ENCODE results near the gene TMEM192.

TMEM192 gene

GRCh38 chr4:165112368-165113121 lies at the start of gene TMEM192:
TSS of gene TMEM192 (minus strand) at chr4:165112860. CDS start at chr4:165112773, 87 bp downstream.
- TF ChIP-seq CTCF (IDR thresholded peaks at IDR 0.05; ENCODE audit: low read depth, low read length), result peak; percentile 23
- DNase-seq (ENCODE audit: low read depth in 2 of 2), result peak; percentile 92 to 95
- peak within 1 kb of the TSS; percentile 87 to 95 for H3K4me3 ChIP-seq (replicated peaks in 1 of 2; ENCODE audit: low read depth in 2 of 2, low read length in 2 of 2)

DNA sequence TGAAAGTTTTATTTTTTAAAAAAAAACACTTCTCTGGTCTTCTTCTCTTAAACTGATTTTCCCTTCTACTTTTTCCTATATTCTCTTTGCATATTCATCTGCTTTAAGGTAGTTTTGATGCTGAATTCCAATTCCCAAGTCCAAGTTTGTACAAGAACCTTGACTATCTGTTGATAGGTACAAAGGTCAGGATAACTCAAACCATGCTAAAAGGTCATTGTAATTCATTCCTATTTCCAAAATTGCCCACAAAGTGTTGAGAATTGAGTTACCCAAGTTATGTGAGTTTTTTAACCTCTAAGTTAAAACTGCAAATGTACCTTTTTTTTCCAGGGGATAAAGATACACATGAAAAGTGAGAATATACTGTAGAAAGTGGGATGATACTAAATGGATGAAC lies 46.1 kb upstream of the TMEM192 start:
- DNase-seq (ENCODE audit: low read depth in 2 of 2), result no peak
- H3K4me3 ChIP-seq (replicated peaks in 1 of 2; ENCODE audit: low read depth in 2 of 2, low read length in 2 of 2), result no peak overlapping the region
- no peak for TF ChIP-seq CTCF (IDR thresholded peaks at IDR 0.05; ENCODE audit: low read depth, low read length)

DNA sequence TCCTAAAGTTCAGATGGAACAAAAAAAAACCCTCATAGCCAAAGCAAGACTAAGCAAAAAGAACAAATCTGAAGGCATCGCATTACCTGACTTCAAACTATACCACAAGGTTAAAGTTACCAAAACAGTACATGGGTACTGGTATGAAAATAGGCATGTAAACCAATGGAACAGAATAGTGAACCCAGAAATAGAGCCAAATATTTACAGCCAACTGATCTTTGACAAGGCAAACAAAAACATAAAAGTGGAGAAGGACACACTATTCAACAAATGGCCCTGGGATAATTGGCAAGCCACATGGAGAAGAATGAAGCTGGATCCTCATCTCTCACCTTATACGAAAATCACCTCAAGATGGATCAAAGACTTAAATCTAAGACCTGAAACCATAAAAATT lies 44.2 kb upstream of the TMEM192 start:
- no peak overlapping the region for H3K4me3 ChIP-seq (replicated peaks in 1 of 2; ENCODE audit: low read depth in 2 of 2, low read length in 2 of 2)
- TF ChIP-seq CTCF (IDR thresholded peaks at IDR 0.05; ENCODE audit: low read depth, low read length), result no peak
- DNase-seq (ENCODE audit: low read depth in 2 of 2), result no peak

DNA sequence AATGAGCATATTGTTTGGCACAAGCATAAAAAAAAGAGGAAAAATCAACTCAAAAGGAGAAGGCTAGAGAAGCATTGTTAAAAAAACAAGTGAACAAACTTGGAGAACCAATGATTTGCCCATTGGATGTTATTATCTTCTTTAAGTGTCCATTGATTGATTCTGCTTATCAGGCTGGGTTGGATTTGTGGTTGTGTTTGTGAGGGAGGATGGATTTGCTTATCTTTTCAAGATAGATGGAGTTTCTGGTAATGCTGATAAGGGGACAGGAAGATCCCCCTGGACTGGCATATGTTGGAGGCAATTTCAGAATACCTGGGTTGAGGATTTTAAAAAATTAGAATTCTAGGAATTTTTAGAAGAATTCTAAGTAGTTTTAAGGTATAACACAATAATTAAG lies 41.8 kb upstream of the TMEM192 start:
- DNase-seq (ENCODE audit: low read depth in 2 of 2), result no peak
- TF ChIP-seq CTCF (IDR thresholded peaks at IDR 0.05; ENCODE audit: low read depth, low read length), result no peak
- no peak overlapping the region for H3K4me3 ChIP-seq (replicated peaks in 1 of 2; ENCODE audit: low read depth in 2 of 2, low read length in 2 of 2)

DNA sequence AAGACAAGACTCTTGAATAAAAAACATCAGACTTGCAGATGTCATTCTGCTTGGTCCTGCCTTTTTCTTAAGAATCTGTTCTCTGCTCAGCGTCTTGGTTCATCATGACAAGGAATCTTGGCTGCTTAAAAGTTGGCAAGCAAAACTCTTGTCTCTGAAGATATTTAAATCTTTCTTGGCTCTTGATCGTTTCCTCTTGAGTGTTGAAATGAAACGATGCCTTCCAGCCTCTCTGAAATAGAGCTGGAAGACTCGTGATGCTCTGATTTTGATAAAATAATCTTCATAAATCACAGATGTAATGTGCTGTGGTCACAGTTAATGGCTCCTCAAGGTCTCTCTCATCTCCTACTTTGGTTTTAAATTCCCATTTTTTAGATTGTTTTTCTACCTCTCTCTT lies 39.9 kb upstream of the TMEM192 start:
- no peak overlapping the region for H3K4me3 ChIP-seq (replicated peaks in 1 of 2; ENCODE audit: low read depth in 2 of 2, low read length in 2 of 2)
- no peak for TF ChIP-seq CTCF (IDR thresholded peaks at IDR 0.05; ENCODE audit: low read depth, low read length)
- peak; percentile 23 to 85 for DNase-seq (ENCODE audit: low read depth in 2 of 2)

GRCh38 chr4:165151734-165152133 lies 39.1 kb upstream of the TMEM192 start:
- no peak for DNase-seq (ENCODE audit: low read depth in 2 of 2)
- TF ChIP-seq CTCF (IDR thresholded peaks at IDR 0.05; ENCODE audit: low read depth, low read length), result no peak

DNA sequence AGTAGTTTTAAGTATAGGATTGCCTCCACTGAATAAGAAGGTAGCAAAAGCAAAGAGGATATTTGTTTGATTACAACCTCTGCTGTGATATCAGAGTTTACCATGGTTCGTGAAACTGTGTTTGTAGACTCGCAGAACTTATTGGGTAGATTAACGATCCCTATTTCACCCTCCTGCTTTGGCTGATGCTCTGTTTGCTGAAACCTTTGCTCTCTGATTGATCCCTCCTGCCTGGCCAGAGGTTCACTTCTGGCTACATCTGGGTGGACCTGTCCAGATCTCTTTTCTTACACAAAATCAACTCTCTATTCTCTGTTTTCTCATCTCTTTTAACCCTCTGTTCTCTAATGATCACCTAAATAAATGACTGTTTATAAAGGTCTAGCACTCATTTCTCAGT lies 37.9 kb upstream of the TMEM192 start:
- no peak for DNase-seq (ENCODE audit: low read depth in 2 of 2)
- no peak overlapping the region for H3K4me3 ChIP-seq (replicated peaks in 1 of 2; ENCODE audit: low read depth in 2 of 2, low read length in 2 of 2)
- no peak for TF ChIP-seq CTCF (IDR thresholded peaks at IDR 0.05; ENCODE audit: low read depth, low read length)

More at GRCh38 chr4:165151734-165152133, 39.1 kb upstream of the TMEM192 start:
- no peak overlapping the region for H3K4me3 ChIP-seq (replicated peaks in 1 of 2; ENCODE audit: low read depth in 2 of 2, low read length in 2 of 2)

All from cardiac fibroblast (primary cell).